Karpas-422 (cell line): ENCODE results near the gene MUC21. TPM values are rescaled to one million over a fixed set of nuclear protein-coding genes. Genes with fewer than 3 reads are reported as not detected.

Source experiments
- DNase-seq: peaks from one replicate; pipeline ENCODE4 v3.0.0-alpha.2; 2015
- H2AFZ ChIP-seq: fragments of 200-600 bp; sonication (generic); 2 replicates; pipeline ENCODE4 v1.6.1; 2014; ENCODE audit warnings: antibody characterized with exemption, low read length, mixed read lengths
- H3K27ac ChIP-seq: fragments of 200-600 bp; sonication (generic); 2 replicates; pipeline ENCODE4 v1.5.1; 2014; ENCODE audit warnings: mild to moderate bottlenecking, low read length, moderate library complexity
- H3K27me3 ChIP-seq: fragments of 200-600 bp; sonication (generic); 2 replicates; pipeline ENCODE4 v1.6.1; 2014; ENCODE audit warnings: low read length, mixed read lengths
- H3K36me3 ChIP-seq: fragments of 200-600 bp; sonication (generic); 2 replicates; pipeline ENCODE4 v1.6.1; 2014; ENCODE audit warnings: low read length, mixed read lengths; ENCODE audit not compliant: insufficient read depth
- H3K4me1 ChIP-seq: fragments of 200-600 bp; sonication (generic); 2 replicates; pipeline ENCODE4 v1.6.1; 2014; ENCODE audit warnings: mild to moderate bottlenecking, low read length, mixed read lengths
- H3K4me2 ChIP-seq: fragments of 200-600 bp; sonication (generic); 2 replicates; pipeline ENCODE4 v1.6.1; 2014; ENCODE audit warnings: low read length, low read depth, mild to moderate bottlenecking; ENCODE audit not compliant: poor library complexity, severe bottlenecking
- H3K4me3 ChIP-seq: fragments of 200-600 bp; sonication (generic); 2 replicates; pipeline ENCODE4 v1.5.1; 2014; ENCODE audit warnings: mild to moderate bottlenecking, antibody characterized with exemption, low read length, mixed read lengths
- H3K79me2 ChIP-seq: fragments of 200-600 bp; sonication (generic); 2 replicates; pipeline ENCODE4 v1.6.1; 2014; ENCODE audit warnings: mild to moderate bottlenecking, low read length, mixed read lengths
- H3K9ac ChIP-seq: fragments of 200-600 bp; sonication (generic); 2 replicates; pipeline ENCODE4 v1.6.0; 2014; ENCODE audit warnings: low read length
- H3K9me2 ChIP-seq: fragments of 200-600 bp; sonication (generic), shearing (Covaris generic); replicated peaks from 2 replicates; pipeline ENCODE4 v1.6.0; 2014; ENCODE audit warnings: mild to moderate bottlenecking, low read length, moderate library complexity; ENCODE audit not compliant: insufficient read depth
- H3K9me3 ChIP-seq: fragments of 300-700, 200-600 bp; sonication (generic); 2 replicates; pipeline ENCODE4 v1.6.1; 2014; ENCODE audit warnings: low read length, mixed read lengths
- H4K20me1 ChIP-seq: fragments of 200-600 bp; sonication (generic); 2 replicates; pipeline ENCODE4 v1.6.1; 2014; ENCODE audit warnings: mild to moderate bottlenecking, antibody characterized with exemption, low read length, low read depth; ENCODE audit not compliant: insufficient read depth
- total RNA-seq: library from RNA; depleted of rRNA; stranded (reverse); fragments of >200 nt; shearing (Covaris generic); gene quantifications from 2 replicates; pipeline ENCODE4 v1.2.3, GENCODE V29; 2014; ENCODE audit warnings: low replicate concordance; rRNA removed

Gene MUC21
- not detected in 2 replicates for total RNA-seq

DNA sequence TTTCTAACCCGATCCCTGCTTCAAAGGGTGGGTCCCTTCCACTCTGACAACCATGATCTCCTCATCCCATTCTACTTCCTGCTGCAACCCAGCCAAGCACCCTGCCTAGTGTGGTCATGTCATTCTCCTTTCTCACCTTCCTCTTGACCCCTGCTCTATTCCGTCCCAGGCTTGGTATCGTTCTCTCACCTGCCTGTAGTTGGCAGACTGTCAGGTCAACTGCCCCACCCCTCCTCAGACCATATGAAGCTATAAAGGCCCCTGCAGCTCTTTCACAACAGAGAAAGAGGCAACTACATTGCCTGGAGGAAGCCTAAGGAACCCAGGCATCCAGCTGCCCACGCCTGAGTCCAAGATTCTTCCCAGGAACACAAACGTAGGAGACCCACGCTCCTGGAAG lies at the start of gene MUC21:
Gene MUC21, plus strand, starts transcription at position 280 of the 400 bp plus-strand sequence. CDS start 241 bp downstream, outside the sequence.
- Histone ChIP-seq H3K9ac (no peak within 1 kb of the TSS), H4K20me1 (no peaks in the 10 kb centered on the region), H3K4me1 (peaks cover 5% of the 10 kb centered on the region), H3K36me3 (no peaks in the 10 kb centered on the region), H3K9me2 (no peaks in the 10 kb centered on the region), H3K9me3 (no peaks in the 10 kb centered on the region), H3K27me3 (no peaks in the 10 kb centered on the region), H3K4me2 (no peak within 1 kb of the TSS), H2AFZ (no peak within 1 kb of the TSS), H3K27ac (no peak within 1 kb of the TSS), H3K79me2 (no peaks in the 10 kb centered on the region), H3K4me3 (no peak within 1 kb of the TSS)
- DNase-seq, result no peak

DNA sequence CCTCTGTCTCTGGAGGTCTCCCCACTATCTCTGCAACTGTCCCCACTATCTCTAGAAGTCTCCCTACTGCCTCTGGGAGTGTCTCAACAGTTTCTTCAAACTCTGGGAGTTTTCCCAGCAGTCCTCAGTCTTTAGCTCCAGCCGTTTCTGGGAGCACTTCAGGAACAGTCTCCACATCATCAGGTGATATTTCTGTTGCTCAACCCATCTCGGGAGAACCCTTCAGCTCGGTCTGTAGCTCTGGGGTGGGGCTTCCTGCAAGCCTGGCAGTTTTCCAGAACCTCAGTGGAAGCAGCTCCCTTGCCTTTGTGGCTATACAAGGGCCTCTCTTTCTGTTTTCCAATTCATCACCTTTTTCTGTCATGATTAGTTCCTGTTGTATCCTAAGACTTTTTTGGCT lies 48.5 kb upstream of the MUC21 start:
- no peaks in the 10 kb centered on the region for H3K9me2 ChIP-seq
- no peak overlapping the region for H3K27ac ChIP-seq
- no peak overlapping the region for H3K4me3 ChIP-seq
- no peaks in the 10 kb centered on the region for H3K36me3 ChIP-seq
- H4K20me1 ChIP-seq, result no peaks in the 10 kb centered on the region
- H2AFZ ChIP-seq, result no peak overlapping the region
- no peaks in the 10 kb centered on the region for H3K4me1 ChIP-seq
- H3K9me3 ChIP-seq, result no peaks in the 10 kb centered on the region
- DNase-seq, result no peak
- no peak overlapping the region for H3K9ac ChIP-seq
- no peak overlapping the region for H3K4me2 ChIP-seq
- H3K79me2 ChIP-seq, result no peaks in the 10 kb centered on the region
- no peaks in the 10 kb centered on the region for H3K27me3 ChIP-seq

DNA sequence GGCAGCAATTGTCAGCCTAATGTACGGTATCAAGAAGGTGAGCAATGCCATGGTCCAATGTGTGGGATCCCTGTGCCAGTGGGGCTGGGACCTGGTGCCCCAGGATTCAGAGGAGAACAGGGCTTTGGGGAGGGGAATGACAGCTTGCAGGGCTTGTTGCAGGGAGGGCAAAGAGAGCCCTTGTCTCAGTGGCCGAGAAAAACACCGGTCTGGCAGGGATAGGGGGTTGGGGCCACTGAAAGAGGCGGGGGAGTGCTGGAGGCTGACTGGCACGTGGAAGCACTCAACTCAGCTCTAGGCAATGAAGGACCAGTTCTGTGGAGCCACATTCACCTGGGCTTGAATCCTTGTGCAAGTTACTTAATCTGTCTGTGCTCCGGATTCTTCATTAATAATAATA lies 46.3 kb upstream of the MUC21 start:
- DNase-seq, result no peak
- Histone ChIP-seq H4K20me1 (no peaks in the 10 kb centered on the region), H3K79me2 (no peaks in the 10 kb centered on the region), H3K9me2 (no peaks in the 10 kb centered on the region), H3K27me3 (no peaks in the 10 kb centered on the region), H3K9ac (no peak overlapping the region), H2AFZ (no peak overlapping the region), H3K27ac (no peak overlapping the region), H3K9me3 (no peaks in the 10 kb centered on the region), H3K4me1 (peaks cover 8% of the 10 kb centered on the region), H3K4me2 (no peak overlapping the region), H3K36me3 (no peaks in the 10 kb centered on the region), H3K4me3 (no peak overlapping the region)

DNA sequence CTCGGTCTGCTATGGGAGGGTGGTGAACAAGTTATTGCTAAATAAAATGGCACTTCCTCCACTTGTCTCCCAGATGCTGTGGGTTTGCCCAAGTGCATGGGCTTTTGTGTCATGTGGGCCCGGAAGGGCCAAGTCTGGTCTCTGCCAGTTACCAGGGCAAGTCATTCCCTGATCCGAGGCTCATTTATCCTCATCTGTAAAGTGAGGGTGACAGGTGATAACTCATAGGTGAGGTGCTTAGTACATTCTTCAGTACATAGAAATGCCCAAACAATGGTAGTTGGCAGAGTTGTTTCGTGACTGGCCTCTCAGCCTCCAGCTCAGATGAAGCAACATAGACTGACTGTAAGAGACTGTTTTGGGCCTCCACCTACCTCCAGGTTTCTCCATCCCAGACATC lies 44.8 kb upstream of the MUC21 start:
- H3K9ac ChIP-seq, result no peak overlapping the region
- no peak for DNase-seq
- no peaks in the 10 kb centered on the region for H3K27me3 ChIP-seq
- H3K9me2 ChIP-seq, result no peaks in the 10 kb centered on the region
- peaks cover 8% of the 10 kb centered on the region for H3K4me1 ChIP-seq
- H3K27ac ChIP-seq, result no peak overlapping the region
- H3K9me3 ChIP-seq, result no peaks in the 10 kb centered on the region
- no peaks in the 10 kb centered on the region for H4K20me1 ChIP-seq
- H3K36me3 ChIP-seq, result no peaks in the 10 kb centered on the region
- H3K79me2 ChIP-seq, result no peaks in the 10 kb centered on the region
- no peak overlapping the region for H3K4me2 ChIP-seq
- H3K4me3 ChIP-seq, result no peak overlapping the region
- no peak overlapping the region for H2AFZ ChIP-seq

DNA sequence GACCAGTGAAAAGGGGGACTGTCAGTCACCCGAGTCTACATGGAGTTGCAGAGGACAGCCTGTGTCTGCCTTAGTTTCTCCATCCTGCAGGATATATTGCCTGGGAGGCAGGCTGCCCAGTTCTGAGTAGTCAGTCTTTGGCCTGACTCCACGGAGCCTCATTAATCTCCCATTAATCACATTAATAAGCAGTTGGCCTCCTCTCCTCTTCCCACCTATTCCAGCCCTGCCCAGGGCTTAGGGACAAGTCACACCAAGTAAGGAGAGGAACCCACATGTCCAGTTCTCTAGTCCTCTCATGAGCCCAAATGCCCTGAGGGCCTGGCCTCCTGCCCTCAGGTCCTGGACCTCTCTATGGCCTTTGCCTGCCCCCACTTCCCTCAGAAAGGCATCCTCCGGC lies 44.0 kb upstream of the MUC21 start:
- Histone ChIP-seq H3K9me3 (no peaks in the 10 kb centered on the region), H3K9ac (no peak overlapping the region), H3K27ac (no peak overlapping the region), H3K79me2 (no peaks in the 10 kb centered on the region), H3K4me2 (no peak overlapping the region), H3K27me3 (no peaks in the 10 kb centered on the region), H2AFZ (no peak overlapping the region), H3K4me1 (peaks cover 8% of the 10 kb centered on the region), H3K4me3 (no peak overlapping the region), H4K20me1 (no peaks in the 10 kb centered on the region), H3K36me3 (no peaks in the 10 kb centered on the region), H3K9me2 (no peaks in the 10 kb centered on the region)
- DNase-seq, result no peak

DNA sequence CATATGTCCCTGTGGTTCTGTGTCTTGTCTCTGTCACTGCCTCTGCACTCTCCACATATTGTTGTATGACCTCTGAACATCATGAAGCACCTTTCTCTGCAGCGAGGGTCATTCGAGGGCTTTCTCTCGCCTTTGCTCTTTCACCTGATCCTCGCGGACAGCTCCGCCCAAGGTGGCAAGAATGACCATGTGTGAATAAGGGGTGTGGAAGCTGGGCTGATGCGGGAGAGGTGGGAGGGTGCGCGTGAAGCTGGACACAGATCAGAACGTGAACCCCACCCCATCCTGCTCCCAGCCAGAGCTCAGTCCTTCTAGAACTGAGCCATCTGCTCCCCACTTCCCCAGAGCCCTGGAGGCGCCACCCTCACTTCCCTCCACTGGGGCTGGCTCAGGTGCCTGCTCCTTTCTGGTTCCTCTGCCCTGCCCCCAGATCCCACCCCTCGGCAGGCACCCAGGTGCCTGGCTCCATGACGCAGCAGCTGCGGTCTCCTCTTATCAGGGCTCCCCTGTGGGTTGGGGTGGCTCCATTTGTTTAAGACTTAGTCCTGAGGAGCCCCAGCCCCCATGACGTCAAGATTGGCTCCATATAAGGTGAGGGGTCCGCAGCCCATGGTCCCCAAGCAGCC lies 43.0 kb upstream of the MUC21 start, which contains the start of gene MUCL3:
Gene MUCL3, plus strand, starts transcription at position 613 of the 626 bp plus-strand sequence. CDS start 27 bp downstream, outside the sequence.
- no peaks in the 10 kb centered on the region for H4K20me1 ChIP-seq
- no peak within 1 kb of the TSS for H3K27ac ChIP-seq
- no peaks in the 10 kb centered on the region for H3K79me2 ChIP-seq
- H3K9me2 ChIP-seq, result no peaks in the 10 kb centered on the region
- peaks cover 8% of the 10 kb centered on the region for H3K4me1 ChIP-seq
- no peak for DNase-seq
- no peak within 1 kb of the TSS for H2AFZ ChIP-seq
- no peak within 1 kb of the TSS for H3K9ac ChIP-seq
- H3K36me3 ChIP-seq, result no peaks in the 10 kb centered on the region
- H3K27me3 ChIP-seq, result no peaks in the 10 kb centered on the region
- no peak within 1 kb of the TSS for H3K4me2 ChIP-seq
- no peak within 1 kb of the TSS for H3K4me3 ChIP-seq
- H3K9me3 ChIP-seq, result no peaks in the 10 kb centered on the region

DNA sequence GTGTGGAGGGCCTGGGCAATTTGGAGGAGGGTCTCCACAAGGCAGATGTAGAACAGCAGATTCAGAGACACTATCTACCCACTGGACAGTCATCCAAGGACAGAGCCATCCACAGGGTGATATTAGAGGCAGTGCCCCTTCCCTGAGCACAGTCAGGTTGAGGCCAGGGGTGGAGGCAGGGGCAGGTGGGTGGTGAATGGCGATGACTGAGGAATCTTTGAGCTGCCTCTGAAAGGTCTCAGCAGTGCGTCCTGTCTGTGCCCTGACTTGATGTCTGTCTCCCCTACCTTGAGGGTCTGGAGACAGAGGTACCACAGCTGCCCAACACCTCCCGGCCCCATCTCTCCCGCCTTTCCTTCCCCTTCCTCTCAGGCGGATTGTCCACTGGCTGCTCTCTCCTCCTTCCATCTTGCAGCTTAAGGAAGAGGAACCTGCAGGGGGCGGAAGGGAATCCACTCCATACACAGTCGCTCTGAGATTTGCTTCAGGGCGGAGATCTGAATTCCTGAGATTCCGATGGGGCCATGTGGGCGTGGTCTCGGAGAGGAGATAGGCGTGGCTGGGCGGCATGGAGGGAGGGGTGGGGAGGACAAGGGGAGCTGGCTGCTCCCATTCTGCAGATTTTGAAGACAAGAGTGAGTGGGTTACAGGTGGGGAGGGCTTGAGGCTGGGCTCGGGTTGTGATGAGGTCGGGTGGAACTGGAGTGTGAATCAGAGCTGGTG lies 41.0 kb upstream of the MUC21 start:
- no peak overlapping the region for H3K27ac ChIP-seq
- H2AFZ ChIP-seq, result no peak overlapping the region
- H4K20me1 ChIP-seq, result no peaks in the 10 kb centered on the region
- no peak overlapping the region for H3K4me3 ChIP-seq
- no peaks in the 10 kb centered on the region for H3K36me3 ChIP-seq
- no peak overlapping the region for H3K4me2 ChIP-seq
- no peaks in the 10 kb centered on the region for H3K9me2 ChIP-seq
- H3K9ac ChIP-seq, result no peak overlapping the region
- H3K4me1 ChIP-seq, result peaks cover 8% of the 10 kb centered on the region
- H3K27me3 ChIP-seq, result no peaks in the 10 kb centered on the region
- no peaks in the 10 kb centered on the region for H3K79me2 ChIP-seq
- no peaks in the 10 kb centered on the region for H3K9me3 ChIP-seq
- DNase-seq, result no peak

DNA sequence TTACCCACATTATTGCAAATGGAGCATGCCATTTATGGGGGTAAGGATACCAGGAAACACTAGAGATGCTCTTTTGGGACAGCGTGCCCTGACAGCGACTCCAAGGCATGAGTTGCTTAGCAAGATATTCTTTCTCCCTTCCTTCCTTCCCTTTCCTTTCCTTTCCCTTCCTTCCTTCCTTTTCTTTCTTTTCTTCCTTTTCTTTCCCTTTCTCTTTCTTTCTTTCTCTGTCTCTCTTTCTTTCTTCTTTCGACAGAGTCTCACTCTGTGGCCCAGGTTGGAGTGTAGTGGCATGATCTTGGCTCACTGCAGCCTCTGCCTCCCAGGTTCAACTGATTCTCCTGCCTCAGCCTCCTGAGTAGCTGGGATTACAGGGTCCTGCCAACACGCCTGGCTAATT lies 39.5 kb upstream of the MUC21 start:
- H3K79me2 ChIP-seq, result no peaks in the 10 kb centered on the region
- no peak overlapping the region for H3K4me3 ChIP-seq
- no peaks in the 10 kb centered on the region for H3K27me3 ChIP-seq
- H2AFZ ChIP-seq, result no peak overlapping the region
- H3K9me2 ChIP-seq, result no peaks in the 10 kb centered on the region
- H3K4me1 ChIP-seq, result peaks cover 8% of the 10 kb centered on the region
- no peak for DNase-seq
- H3K9me3 ChIP-seq, result no peaks in the 10 kb centered on the region
- H3K9ac ChIP-seq, result no peak overlapping the region
- H3K36me3 ChIP-seq, result no peaks in the 10 kb centered on the region
- H4K20me1 ChIP-seq, result no peaks in the 10 kb centered on the region
- H3K4me2 ChIP-seq, result no peak overlapping the region
- H3K27ac ChIP-seq, result no peak overlapping the region
